ENCODE measurements around the gene CD59. TPM values are rescaled to one million over a fixed set of nuclear protein-coding genes. Genes with fewer than 3 reads are reported as not detected.
"Not testable (repeated sequence)": the region's sequence is repeated elsewhere in the genome, so short reads cannot be mapped to it uniquely, and the experiment has no call there.

Gene CD59
- polyA plus RNA-seq, 1 donor: 234 TPM

DNA sequence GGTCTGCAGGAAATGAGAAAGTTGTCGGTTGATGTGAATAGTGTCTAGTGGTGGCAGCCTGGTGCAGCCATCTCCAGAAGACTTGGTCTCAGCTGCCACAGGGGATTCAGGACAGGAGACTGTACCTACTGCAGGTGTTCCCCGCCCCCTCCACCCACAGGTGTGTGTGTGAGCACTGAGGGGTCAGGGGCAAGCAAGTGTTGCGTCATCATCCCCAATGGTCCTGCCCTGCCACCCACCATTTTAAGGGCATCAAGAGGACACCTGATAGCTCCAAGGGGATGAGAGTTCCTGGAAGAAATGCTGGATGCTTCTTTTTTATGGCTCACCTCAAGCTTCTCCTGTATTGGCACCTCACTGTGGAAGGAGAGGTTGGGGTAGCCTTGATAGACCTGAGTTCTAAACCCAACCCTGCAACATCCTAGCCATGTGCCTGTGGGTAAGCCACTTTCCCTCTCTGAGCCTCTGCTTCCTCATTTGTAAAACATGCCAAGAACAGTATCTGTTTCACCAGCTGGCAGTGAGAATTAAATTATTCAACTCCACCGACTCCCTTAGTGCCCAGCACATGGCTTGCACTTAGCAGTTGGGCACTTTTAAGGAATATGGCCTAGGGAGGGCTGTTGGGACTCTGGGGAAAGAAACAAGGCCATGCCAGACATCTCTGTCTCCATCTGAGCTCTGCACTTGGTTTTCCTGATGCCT lies 41.7 kb downstream of the CD59 start:
- no peak for DNase-seq

DNA sequence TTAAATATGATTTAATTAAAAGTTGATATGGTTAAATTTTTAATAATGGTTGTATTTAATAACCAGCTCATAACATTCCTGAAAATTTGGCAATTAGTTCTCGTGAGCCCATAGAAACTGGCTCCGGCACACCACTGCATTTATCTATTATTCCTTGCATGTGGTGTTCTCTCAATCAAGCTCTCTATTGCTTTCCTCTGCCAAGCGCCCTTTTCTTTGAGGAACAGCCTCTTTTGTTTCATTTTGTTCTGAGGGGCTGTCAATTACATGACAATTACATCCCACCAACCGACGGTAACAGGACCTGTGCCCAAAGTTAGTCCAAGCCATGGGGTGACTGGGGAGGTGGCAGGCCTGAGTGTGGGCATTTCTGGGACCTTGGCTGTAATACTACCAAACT lies 43.7 kb downstream of the CD59 start:
- no peak for DNase-seq

DNA sequence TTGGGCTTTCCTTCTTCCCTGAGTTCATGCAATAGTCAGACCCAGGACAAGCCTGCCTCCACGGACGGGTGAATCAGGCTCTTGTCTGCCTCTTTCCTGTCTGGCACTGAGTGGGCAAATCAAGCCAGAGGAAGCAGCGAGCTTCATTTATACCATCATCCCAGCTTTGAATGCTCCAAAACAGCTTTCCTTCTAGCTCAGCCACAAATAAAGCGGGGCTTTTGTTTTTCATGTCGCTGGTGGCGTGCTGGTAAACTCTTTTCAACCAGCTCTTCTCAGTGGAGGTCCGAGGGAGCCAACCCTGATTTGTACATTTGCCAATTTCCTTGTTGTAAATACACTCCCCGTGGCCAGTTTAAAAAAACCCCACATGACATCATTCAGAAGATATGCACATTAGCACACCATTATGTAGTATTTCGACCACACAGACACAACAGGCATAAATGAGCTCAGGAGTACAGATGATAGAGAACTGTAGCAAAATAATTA lies 44.2 kb downstream of the CD59 start:
- peak; percentile 72 for DNase-seq

DNA sequence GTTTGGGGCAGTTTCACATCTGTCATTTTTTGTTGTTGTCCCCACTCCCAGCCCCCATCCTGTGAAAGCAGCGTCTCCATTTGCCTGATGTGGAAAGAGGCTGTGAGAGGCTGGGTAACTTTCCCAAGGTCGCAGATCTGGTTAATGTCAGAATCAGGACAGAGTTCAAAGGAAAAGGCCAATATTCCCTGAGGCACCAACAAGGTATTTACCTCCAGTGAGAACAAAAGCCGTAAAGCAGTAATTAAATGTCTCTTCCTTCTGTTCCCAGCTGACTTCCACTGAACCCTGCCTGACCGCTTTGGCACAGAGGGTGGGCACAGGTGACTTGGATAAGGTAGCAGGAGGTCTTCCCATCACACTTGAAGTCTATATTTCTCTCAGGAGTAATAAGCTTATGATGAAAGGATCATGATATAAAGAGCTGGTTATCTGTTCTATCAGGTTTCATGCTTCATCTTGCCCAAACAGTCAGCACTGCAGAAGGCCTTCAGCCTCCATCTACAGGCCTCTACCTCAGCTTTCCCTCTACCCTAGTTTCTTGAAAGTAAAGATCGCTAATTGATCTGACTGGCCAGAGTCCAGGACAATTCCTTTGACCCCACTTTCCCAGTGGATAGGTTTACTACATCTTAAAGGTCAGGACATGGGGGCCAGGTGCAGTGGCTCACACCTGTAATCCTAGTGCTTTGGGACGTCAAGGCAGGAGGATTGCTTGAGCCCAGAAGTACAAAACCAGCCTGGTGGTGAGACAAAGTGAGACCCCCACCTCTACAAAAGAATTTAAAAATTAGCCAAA lies 45.0 kb downstream of the CD59 start:
- DNase-seq: no peak

DNA sequence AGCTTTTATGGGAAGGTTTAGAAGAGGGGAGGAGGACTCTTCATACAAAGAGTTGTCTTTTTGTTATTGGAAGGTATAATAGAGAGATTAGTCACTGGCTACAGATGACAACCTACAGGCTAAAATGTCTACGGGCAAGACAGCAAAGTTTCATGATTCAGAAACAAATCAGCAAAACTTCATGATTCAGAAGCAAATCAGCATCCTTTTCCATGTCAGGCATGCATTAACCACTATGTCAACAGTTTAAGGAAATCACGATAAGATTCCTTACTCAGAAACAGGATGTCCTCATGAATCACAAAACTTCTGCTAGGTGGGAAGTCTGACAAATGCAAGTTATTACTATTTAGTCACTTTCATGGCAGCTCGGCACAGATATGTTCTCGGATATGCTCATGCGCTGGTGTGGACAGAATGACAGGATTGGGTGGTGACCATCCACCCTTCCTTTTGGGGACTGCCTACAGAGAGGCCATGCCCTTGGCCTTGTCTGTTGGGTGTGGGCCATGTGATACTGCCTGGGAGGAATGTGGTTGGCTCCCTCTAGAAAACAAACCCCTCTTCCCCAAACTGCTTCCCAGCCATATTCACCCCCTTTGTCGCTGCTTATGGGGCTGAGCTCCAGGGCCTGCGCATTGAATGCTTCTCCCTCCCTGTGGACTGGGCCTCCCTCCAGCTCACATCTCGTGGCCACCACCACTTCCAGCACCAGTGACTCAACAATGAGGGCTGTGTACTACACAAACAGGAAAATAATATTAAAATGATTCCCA lies 45.7 kb downstream of the CD59 start:
- DNase-seq: no peak

DNA sequence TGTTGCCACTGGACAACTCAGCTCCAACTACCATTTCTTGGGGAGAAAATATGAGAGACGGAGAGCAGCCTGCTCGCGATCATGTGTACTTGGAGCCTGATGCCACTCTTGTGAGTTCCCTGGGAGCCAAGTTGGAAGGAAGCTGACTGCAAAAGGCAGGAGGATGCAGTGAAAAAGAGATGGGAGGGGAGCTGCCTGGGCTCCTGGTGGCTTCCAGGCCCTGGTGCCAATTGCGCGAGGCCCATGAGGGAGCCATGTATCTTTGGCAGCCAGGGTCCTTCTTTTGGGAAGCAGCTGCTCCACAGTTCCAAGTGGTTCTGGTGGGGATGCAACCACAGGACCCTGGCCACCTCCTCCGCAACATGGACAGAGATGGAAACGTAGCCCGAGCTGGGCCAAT lies 46.7 kb downstream of the CD59 start:
- DNase-seq: no peak

DNA sequence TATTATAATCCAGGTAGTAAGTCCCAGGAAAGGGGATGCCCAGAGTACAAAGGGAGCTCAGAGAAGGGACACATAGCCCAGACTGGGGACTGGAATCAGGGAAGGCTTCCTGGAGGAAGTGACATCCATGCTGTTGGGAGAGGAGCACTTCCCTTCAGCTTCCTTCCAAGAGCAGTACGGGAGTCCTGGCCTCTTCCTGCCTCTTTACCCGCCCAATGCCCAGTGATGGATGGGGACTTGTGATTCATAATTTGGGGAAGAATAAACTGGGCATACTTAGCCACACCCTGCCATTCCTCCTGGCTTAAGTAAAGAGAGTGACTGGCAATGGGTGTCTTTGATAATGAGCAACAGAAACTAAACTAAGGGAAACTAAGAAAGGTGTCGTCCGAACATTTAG lies 47.1 kb downstream of the CD59 start:
- no peak for DNase-seq

DNA sequence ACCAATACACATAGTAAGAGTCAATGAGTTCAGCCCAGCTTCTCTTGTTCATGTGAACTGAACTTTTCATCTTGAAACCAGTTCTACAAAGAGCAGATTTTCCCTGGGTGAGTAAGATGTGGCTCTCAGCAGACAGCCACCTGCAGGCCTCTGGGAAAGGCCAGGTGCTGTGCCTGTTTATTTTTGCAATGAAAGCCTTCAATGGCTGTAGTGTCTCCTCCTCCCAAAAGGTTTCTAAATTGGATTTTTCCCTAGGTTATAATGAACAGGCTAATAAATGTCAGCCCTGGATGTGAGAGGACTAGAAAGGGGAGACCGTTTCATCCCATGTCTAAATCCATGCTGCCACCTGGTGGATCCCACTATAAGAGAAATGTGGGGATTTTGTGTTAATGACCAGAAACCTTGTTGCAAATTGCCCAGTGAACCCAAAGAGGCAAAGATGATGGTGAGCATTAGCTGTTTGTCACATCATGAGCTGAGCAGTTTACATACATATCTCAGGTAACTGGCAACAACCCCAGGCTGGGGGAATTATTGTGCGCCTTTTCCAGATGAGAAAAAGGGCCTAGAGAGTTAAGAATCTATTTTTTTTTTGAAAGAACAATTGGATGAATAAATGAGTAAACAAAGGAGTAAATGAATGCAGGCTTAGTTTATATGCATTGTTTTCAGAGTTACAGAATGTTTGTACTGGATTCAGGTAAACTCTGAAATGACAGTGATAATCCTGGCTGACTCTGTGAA lies 48.3 kb downstream of the CD59 start:
- DNase-seq: peak; percentile 68

DNA sequence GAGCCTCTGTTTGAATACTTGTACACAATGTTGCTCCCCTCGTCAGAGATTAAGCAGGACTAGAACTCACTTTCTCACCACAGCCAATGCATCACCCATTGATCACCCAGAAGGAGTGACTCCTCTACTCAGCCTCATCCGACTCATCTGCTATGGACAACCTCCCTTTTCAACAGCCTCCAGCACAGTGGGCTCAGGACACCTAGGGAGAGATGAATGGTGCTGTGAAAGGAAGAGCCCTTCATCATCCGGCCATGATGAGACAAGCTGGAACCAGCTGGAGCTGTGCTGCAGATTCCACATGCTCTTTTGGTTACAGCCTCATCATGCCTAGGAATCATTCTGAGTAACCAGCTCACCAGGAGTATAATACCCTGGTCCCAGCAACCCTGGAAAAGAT lies 51.1 kb downstream of the CD59 start:
- no peak for DNase-seq

DNA sequence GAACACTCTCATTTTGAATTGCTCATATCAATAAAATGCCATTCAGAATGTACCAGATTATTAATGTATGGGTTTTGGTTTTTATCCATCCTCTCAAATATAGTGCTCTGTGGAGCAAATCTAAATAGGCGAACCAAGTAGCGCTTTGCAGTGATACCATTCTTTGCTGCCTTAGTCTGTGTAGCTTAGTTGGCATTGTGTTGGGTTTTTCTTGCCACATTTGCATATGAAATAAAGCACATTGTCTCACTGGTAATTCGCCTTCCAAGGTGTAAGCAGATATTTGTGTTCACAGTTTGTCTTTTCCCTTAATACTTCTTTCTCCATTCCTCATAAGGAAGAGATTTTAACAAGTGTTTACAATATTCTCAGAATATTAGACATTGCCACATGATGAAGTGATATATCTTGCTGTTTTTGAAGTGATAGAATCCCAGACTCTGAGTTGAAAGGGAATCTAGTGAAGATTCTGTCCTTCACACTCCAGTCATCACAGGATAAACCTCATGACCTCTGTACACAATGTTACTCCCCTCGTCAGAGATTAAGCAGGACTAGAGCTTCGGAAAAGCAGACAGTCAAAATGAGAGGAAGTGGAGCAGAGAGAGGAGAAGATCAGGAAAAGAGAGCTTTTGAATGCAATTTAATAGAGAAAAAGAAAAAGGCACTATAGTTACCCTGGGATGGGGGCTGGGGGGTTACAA lies 52.1 kb downstream of the CD59 start:
- DNase-seq: no peak

DNA sequence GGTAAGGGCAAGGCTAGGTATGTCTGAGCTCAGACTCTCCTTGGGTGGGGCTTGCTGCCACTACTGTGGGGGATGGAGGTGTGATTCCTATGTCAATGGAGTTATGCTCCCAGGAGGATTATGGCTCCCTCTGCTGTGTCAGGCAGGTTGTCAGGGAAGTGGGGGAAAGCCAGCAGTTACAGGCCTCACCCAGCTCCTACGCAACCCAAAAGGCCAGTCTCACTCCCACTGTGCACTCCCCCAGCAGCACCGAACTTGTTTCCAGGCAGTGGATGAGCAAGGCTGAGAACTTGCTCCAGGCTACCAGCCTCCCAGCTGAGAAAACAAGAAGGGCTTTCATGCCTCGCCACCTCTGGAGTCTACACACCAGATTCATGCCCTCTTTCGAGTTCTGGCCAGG lies 53.8 kb downstream of the CD59 start:
- no peak for DNase-seq

DNA sequence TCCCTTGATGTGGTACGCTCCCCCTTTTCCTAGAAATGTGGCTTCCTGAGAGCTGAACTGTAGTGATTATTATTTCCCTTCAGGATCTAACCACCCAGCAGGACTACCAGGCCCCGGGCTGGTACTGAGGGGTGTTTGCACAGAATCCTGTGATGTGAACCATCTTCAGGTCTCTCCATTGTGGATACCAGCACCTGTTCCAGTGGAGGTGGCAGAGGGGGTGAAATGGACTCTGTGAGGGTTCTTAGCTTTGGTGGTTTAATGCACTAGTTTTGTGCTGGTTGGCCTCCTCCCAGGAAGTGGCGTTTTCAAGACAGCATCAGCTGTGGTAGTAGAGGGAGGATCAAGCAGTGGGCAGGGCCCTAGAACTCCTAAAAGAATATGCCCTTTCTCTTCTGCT lies 54.2 kb downstream of the CD59 start:
- no peak for DNase-seq

DNA sequence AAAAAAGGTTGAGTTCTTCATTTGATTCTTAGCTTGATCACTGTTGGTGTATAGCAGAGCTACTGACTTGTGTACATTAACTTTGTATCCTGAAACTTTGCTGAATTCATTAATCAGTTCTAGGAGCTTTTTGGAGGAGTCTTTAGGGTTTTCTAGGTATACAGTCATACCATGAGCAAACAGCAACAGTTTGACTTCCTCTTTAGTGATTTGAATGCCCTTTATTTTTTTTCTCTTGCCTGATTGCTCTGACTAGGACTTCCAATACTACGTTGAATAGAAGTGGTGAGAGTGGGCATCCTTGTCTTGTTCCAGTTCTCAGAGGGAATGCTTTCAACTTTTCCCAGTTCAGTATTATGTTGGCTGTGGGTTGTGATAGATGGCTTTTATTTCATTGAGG lies 57.6 kb downstream of the CD59 start:
- DNase-seq: not testable (repeated sequence)

DNA sequence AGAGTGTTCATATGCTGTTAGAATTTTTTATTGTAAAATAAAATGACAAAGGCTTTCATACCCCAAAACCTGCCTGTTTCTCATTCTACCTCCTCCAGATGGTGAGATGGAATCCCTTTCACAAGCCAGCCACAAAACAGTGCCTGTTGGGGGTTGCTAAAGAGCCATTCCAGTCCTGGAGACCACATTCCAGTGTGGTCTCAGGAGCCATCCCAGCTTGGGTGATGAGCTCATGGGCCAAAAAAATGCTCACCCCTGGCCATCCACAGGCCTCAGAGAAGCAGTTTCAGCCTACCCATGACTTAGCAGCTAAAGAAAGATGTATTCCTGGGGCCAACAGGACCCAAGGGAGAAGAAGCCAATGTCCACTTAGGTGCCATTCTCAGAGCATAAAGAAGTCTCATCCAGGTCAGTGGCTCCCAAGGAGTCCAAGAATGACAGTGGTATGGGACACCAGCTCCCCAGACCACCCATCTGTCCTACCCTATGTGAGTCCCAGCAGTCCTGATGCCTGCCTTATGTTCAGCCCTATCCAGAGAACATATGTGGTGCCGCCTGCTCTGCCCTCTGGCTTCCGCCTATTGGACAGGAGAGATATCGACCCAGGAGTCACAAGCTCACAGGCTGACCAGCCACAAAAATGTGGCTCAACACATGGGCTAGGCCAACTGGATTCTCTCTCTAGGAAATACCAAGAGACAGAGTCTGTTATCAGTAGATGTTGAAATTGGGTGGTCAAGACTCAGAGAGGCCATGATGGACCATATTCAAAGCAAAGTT lies 62.0 kb downstream of the CD59 start:
- DNase-seq: no peak

DNA sequence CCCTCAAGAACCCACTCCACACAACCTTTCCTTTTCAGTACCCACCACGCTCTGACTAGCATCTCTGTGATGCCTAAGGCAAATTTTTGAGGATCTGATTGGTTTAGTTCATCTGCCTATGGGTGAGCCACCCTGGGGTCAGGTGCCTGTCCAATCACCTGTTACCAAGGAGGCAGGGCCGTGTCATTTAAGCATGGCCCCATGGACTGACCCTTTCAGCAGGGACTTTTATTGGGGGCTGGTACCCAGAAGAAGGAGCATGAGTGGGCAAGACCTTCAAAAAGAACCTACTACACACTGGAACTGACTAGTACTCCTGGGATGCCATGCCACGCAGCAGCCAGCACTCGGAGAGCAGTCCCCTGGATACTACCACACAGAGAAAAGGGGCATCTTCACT lies 64.0 kb downstream of the CD59 start:
- DNase-seq: no peak

DNA sequence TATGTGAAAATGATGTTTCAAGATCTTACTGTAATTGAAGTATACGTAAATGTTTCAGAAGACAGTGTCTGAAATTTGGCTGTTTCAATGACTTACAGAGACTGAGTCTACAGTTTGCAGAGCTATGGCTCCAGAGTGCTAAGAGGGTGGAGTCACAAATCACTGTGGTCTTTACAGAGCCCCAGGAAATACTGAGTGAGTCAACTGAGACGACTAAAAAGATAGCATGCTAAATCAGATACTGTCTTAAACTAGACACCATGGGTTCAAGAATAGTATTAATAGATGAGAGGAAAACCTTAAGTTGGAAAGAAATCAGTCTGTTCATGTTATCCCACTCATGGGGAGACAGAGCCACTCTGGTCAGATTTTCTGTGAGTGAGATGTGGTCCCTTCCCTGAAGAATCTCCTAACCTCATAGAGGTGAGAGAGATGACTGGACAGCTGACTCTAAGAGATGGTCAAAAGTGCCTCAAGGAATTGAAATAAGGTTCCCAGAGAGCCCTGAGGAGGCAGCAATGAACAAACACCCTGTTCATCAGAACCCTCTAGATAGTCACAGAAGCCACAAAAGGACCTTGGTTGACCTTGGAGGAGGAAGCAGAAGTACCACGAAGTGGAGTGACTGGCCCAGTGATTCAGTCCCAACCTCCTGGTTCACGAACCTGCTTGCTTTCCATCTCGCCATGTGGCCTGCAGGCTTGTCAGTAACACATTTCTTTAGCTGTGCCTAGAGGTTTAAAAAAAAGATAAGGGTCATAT lies 65.8 kb downstream of the CD59 start:
- DNase-seq: no peak

DNA sequence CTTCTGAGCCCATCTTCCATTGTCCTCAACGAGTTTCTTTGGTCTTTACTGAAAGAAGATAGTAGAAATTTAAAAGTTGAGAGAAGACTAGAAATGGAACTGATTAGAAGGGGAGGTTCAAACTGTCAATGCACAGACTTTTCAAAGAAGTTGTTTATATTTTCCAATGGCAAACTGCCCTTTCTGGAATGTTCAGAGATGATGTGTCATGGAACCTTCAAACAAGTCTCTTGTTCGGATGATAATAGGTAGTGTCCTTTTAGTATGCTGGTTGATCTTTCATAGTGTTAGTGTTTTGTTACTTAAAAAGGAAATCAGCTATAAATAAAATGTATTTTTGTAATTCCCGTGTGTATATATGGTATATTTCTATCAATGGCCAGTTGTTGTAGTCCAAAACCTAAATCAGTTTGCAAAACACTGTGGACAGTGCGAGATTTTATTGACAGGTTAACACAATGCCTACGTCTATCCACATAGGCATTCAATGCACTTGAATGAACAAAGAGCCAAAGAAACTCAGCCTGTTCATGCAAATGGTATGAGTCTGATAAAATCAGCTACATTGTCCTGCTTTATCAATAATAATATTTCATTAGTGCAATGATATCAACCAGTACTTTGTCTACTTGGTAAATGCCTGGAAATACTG lies 66.5 kb downstream of the CD59 start:
- no peak for DNase-seq

DNA sequence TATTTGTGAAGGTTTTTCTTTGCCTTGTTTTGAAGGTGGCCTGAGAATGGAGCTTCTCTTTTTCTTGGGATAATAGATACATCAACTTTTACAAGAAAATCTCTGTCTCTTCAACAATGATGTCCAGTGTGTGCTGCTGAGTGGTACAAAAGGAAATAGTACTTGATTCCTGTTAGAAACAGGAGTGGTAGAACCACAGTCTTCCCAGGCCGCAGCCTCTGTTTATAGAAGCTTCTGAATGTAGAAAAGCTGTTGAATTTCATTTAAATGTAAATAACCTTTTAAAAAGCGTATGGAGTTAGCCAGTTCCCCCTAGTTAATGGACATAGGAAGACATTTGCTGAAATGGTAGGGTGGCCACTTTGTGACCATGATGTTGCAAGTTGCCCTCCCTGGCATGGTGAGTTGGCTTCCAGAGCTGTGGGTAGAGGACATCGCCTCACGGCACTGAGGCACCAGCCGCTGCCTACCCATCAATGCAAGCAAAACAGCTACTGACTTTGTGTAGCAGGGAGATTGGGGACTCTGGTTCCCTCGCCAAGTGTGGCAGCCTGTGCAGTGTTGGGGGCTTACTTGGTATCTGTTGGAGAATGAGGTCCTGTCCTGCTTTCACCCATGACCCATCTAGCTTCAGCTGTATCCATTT lies 67.1 kb downstream of the CD59 start:
- DNase-seq: no peak

DNA sequence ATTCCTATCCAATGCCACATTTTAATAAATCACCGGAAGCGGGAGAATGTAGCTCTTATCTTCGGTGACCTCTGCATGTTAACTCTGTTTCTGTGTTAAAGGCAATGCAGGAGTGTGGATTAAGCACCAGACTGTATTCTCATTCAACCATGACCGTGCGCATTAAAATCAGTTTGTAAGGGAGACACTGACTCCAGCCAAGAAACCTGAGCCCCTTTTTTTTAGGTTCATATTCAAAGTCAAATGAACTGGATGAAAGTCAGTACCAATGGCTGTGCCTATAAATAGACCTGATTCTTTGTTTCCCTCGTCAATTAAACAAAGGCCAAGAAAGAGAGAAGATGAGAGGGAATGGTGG lies 67.8 kb downstream of the CD59 start:
- DNase-seq: no peak
